Stimulated activated CD8-positive, alpha-beta memory T cell treated with anti-CD3 and anti-CD28 coated beads, Interleukin-4, amount 100 ng/mL, for 48 hours (primary cell): ENCODE data around the gene GNA12.
"Not testable (repeated sequence)": the region's sequence is repeated elsewhere in the genome, so short reads cannot be mapped to it uniquely, and the experiment has no call there.

Source experiments
- DNase-seq: peaks from one replicate; pipeline ENCODE4 v3.0.0-alpha.2; 2020

Gene GNA12

GRCh38 chr7:2864204-2864985 is 20.3 kb upstream of the GNA12 start:
- DNase-seq: no peak

GRCh38 chr7:2863461-2864066 is 19.5 kb upstream of the GNA12 start:
- peak; percentile 84 for DNase-seq

- peak; percentile 47 for DNase-seq
Measured at GRCh38 chr7:2862831-2863361, 18.8 kb upstream of the GNA12 start.

- no peak for DNase-seq
Measured at GRCh38 chr7:2861509-2861908, 17.4 kb upstream of the GNA12 start.

GRCh38 chr7:2860627-2861133 is 16.6 kb upstream of the GNA12 start:
- DNase-seq: no peak

- no peak for DNase-seq
Measured at GRCh38 chr7:2859952-2860351, 15.8 kb upstream of the GNA12 start.

GRCh38 chr7:2858621-2859020 is 14.5 kb upstream of the GNA12 start:
- no peak for DNase-seq

GRCh38 chr7:2856388-2857169 is 12.5 kb upstream of the GNA12 start:
- DNase-seq: no peak

- DNase-seq: no peak
Measured at GRCh38 chr7:2855386-2855785, 11.3 kb upstream of the GNA12 start.

GRCh38 chr7:2853552-2853951 is 9.4 kb upstream of the GNA12 start:
- DNase-seq: not testable (repeated sequence)

GRCh38 chr7:2853147-2853546 is 9.0 kb upstream of the GNA12 start:
- no peak for DNase-seq

- no peak for DNase-seq
Measured at GRCh38 chr7:2851497-2851896, 7.4 kb upstream of the GNA12 start.

- DNase-seq: no peak
Measured at GRCh38 chr7:2849941-2850766, 6.0 kb upstream of the GNA12 start.

- DNase-seq: no peak
Measured at GRCh38 chr7:2845034-2845592, 1.0 kb upstream of the GNA12 start.

- DNase-seq: peak; percentile 53
Measured at GRCh38 chr7:2843711-2844152, 376 bp downstream of the GNA12 start.

- no peak for DNase-seq
Measured at GRCh38 chr7:2843191-2843685, 870 bp downstream of the GNA12 start.

GRCh38 chr7:2841907-2842306 is 2.2 kb downstream of the GNA12 start:
- no peak for DNase-seq

GRCh38 chr7:2840458-2840857 is 3.6 kb downstream of the GNA12 start:
- no peak for DNase-seq

GRCh38 chr7:2838873-2839578 is 5.1 kb downstream of the GNA12 start:
- DNase-seq: no peak

- DNase-seq: no peak
Measured at GRCh38 chr7:2838451-2838850, 5.7 kb downstream of the GNA12 start.

GRCh38 chr7:2837496-2837895 is 6.6 kb downstream of the GNA12 start:
- DNase-seq: no peak
